Muscle layer of duodenum (tissue), 2 donors: Measurements from ENCODE around the gene NLRP5.
A peak's percentile ranks its signal among the peaks of the same experiment; 100 is the strongest.

ENCODE experiments used
- H3K27ac ChIP-seq: one replicate; pipeline ENCODE4 v1.7.0; 2013; ENCODE audit warnings: mild to moderate bottlenecking, low read length
- H3K27me3 ChIP-seq: one replicate; pipeline ENCODE4 v1.7.0; 2013; ENCODE audit warnings: low read depth, mild to moderate bottlenecking, control low read depth, low read length
- H3K36me3 ChIP-seq, 2 donors: one replicate each; pipeline ENCODE4 v1.7.0; 2013; ENCODE audit warnings: low read length in 2 of 2, control low read depth in 1 of 2, mild to moderate bottlenecking in 1 of 2; ENCODE audit not compliant: insufficient read depth in 2 of 2, control insufficient read depth in 1 of 2
- H3K4me1 ChIP-seq, 2 donors: one replicate each; pipeline ENCODE4 v1.7.0; 2013; ENCODE audit warnings: low read length in 2 of 2, mild to moderate bottlenecking in 2 of 2, control low read depth in 1 of 2, moderate library complexity in 1 of 2; ENCODE audit not compliant: insufficient read depth in 2 of 2, control insufficient read depth in 1 of 2
- H3K4me3 ChIP-seq, 2 donors: one replicate each; pipeline ENCODE4 v1.7.0; 2013; ENCODE audit warnings: low read length in 2 of 2, low read depth in 1 of 2, mild to moderate bottlenecking in 1 of 2
- H3K9me3 ChIP-seq, 2 donors: one replicate each; pipeline ENCODE4 v1.7.0; 2013; ENCODE audit warnings: low read length in 2 of 2, control low read depth in 1 of 2, mild to moderate bottlenecking in 1 of 2; ENCODE audit not compliant: control insufficient read depth in 1 of 2
- donor health status: healthy.

Gene NLRP5

GRCh38 chr19:56109226-56109625 is 122.7 kb downstream of the NLRP5 start:
- Histone ChIP-seq H3K27ac (no peak overlapping the region), H3K36me3 (no peaks in the 10 kb centered on the region), H3K9me3 (no peaks in the 10 kb centered on the region), H3K27me3 (no peaks in the 10 kb centered on the region), H3K4me3 (peak overlapping the region; percentile 37 to 38), H3K4me1 (peaks cover 31 to 90% of the 10 kb centered on the region in 2 donors)

- no peaks in the 10 kb centered on the region for H3K9me3 ChIP-seq
- no peaks in the 10 kb centered on the region for H3K27me3 ChIP-seq
- H3K4me1 ChIP-seq, result peaks cover 31 to 97% of the 10 kb centered on the region in 2 donors
- H3K36me3 ChIP-seq, result no peaks in the 10 kb centered on the region
- H3K27ac ChIP-seq, result no peak overlapping the region
- peak overlapping the region in 1 of 2 donors; percentile 32 for H3K4me3 ChIP-seq
Observed at GRCh38 chr19:56110515-56111448, 124.2 kb downstream of the NLRP5 start.
